ENCODE measurements around the gene ACOX2. TPM values are rescaled to one million over a fixed set of nuclear protein-coding genes. Genes with fewer than 3 reads are reported as not detected.

ACOX2 gene
- total RNA-seq, 3 donors from 2014 or later (not counting 1 experiment from before 2014, with no cell fraction given): not detected

DNA sequence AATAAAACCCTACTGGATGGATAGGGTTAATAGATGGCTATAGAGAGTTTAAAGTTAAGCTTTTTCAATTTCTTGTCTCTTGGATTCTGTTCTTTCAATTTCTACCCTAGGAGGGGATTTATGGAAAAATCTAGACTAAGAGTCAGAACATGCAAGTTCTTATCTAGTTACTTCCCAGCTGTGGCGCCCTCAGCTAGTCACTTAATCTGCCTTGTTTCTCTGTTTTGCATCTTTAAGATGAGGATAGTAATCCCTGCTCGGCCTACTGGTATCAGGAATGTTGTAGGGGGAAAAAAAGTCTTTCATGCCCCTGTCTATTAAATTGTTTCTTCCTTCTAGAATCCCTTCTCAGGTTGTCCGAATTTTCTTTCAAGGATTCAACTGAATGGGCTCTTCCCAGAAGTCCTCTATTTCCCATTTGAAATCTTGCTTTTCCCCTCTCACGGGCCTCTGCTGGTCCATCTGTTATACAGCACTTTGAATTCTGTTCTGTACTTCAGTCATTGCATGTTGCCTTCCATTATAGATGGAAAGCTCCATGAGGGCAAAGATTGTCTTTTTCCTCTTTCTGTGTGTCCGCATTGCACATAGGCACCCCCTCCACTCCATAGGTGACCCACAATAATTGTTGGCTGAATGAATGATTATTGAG lies 40.7 kb downstream of the ACOX2 start:
- WGBS (ENCODE audit: insufficient coverage): 100% methylated on average over 4 of the region's 5 CpGs
- H3K27me3 ChIP-seq (ENCODE audit: control insufficient read depth, insufficient read depth, low read length): no peaks in the 10 kb centered on the region

DNA sequence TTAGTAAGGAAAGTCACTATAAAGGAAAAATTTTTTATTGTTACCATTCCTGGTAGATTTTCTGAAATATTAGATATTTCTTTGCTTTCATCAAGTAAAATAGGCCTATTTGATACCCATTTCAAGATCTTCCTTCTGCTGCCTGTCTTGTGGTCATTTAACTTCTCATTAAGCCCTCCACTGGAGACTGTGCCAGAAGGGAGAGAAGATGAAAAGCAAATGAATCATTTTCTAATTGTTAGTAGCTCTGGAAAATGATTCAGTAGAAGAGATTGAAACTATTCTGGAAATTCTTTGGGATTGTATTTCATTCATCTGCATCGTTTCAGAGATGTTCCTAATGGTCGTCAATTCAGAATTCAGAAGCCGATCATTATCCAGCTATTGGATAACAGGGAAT lies 41.9 kb downstream of the ACOX2 start:
- Histone ChIP-seq H3K9me3 (ENCODE audit: control insufficient read depth, insufficient read depth, low read length) (no peaks in the 10 kb centered on the region), H3K27me3 (ENCODE audit: control insufficient read depth, insufficient read depth, low read length) (no peaks in the 10 kb centered on the region), H3K4me1 (ENCODE audit: control insufficient read depth, insufficient read depth, low read length) (peaks cover 17% of the 10 kb centered on the region), H3K4me3 (ENCODE audit: low read length) (no peak overlapping the region), H3K27ac (ENCODE audit: low read length) (no peak overlapping the region), H3K36me3 (ENCODE audit: control insufficient read depth, insufficient read depth, low read length) (no peaks in the 10 kb centered on the region)
- ATAC-seq (no peak), DNase-seq (no peak)
- TF ChIP-seq, protein P1, sequence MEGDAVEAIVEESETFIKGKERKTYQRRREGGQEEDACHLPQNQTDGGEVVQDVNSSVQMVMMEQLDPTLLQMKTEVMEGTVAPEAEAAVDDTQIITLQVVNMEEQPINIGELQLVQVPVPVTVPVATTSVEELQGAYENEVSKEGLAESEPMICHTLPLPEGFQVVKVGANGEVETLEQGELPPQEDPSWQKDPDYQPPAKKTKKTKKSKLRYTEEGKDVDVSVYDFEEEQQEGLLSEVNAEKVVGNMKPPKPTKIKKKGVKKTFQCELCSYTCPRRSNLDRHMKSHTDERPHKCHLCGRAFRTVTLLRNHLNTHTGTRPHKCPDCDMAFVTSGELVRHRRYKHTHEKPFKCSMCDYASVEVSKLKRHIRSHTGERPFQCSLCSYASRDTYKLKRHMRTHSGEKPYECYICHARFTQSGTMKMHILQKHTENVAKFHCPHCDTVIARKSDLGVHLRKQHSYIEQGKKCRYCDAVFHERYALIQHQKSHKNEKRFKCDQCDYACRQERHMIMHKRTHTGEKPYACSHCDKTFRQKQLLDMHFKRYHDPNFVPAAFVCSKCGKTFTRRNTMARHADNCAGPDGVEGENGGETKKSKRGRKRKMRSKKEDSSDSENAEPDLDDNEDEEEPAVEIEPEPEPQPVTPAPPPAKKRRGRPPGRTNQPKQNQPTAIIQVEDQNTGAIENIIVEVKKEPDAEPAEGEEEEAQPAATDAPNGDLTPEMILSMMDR (IDR thresholded peaks at IDR 0.05): no peak
- WGBS (ENCODE audit: insufficient coverage): 97% methylated on average over 3 of the region's 3 CpGs
- Mint-ChIP-seq H3K4me1 (peaks cover 54 to 61% of the 10 kb centered on the region in 2 donors), H3K27ac (no peak overlapping the region), H3K27me3 (ENCODE audit: low read depth in 2 of 2) (no peaks in the 10 kb centered on the region), H3K4me3 (no peak overlapping the region), H3K36me3 (no peaks in the 10 kb centered on the region), H3K9me3 (no peaks in the 10 kb centered on the region)
- intact Hi-C loops (cut with micrococcal nuclease): no loop called here

More for the DNA sequence above, 40.7 kb downstream of the ACOX2 start:
- TF ChIP-seq, protein P1 (IDR thresholded peaks at IDR 0.05): no peak
- intact Hi-C loops (cut with micrococcal nuclease): no loop called here
- peaks cover 51 to 56% of the 10 kb centered on the region in 2 donors for H3K4me1 Mint-ChIP-seq
- DNase-seq: no peak
- no peak overlapping the region for H3K27ac Mint-ChIP-seq
- no peak overlapping the region for H3K4me3 Mint-ChIP-seq
- H3K27me3 Mint-ChIP-seq (ENCODE audit: low read depth in 2 of 2): no peaks in the 10 kb centered on the region
- H3K4me1 ChIP-seq (ENCODE audit: control insufficient read depth, insufficient read depth, low read length): peaks cover 11% of the 10 kb centered on the region
- H3K36me3 Mint-ChIP-seq: peaks cover 5% of the 10 kb centered on the region
- no peak overlapping the region for H3K4me3 ChIP-seq (ENCODE audit: low read length)
- H3K9me3 ChIP-seq (ENCODE audit: control insufficient read depth, insufficient read depth, low read length): no peaks in the 10 kb centered on the region
- no peak overlapping the region for H3K27ac ChIP-seq (ENCODE audit: low read length)
- H3K9me3 Mint-ChIP-seq: no peaks in the 10 kb centered on the region
- no peak for ATAC-seq
- H3K36me3 ChIP-seq (ENCODE audit: control insufficient read depth, insufficient read depth, low read length): peaks cover 5% of the 10 kb centered on the region

DNA sequence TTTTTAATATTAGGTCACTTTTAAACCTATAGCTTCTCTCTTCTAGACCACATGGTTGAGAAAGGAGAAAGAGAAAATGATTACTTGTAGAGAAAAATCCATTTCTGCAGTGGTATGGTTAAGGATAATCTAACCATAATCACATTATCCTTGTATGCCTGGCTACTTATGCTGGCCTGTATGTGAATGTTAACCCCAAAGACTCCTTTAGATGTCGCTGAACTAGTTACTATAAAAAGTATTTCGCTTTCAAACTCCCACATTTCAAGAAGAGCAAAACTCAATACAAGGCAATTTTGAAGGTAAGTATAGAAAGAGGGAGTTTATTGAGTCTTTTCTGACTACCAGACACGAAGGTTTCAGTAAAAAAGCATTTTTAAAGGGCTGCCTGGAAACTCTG lies 42.9 kb downstream of the ACOX2 start:
- no peak for DNase-seq
- H3K4me3 Mint-ChIP-seq: peak overlapping the region; percentile 94
- Histone ChIP-seq H3K9me3 (ENCODE audit: control insufficient read depth, insufficient read depth, low read length) (no peaks in the 10 kb centered on the region), H3K4me1 (ENCODE audit: control insufficient read depth, insufficient read depth, low read length) (peaks cover 17% of the 10 kb centered on the region), H3K27ac (ENCODE audit: low read length) (no peak overlapping the region), H3K27me3 (ENCODE audit: control insufficient read depth, insufficient read depth, low read length) (no peaks in the 10 kb centered on the region), H3K36me3 (ENCODE audit: control insufficient read depth, insufficient read depth, low read length) (no peaks in the 10 kb centered on the region), H3K4me3 (ENCODE audit: low read length) (no peak overlapping the region)
- TF ChIP-seq, protein P1 (IDR thresholded peaks at IDR 0.05): no peak
- no peaks in the 10 kb centered on the region for H3K27me3 Mint-ChIP-seq (ENCODE audit: low read depth in 2 of 2)
- 83% methylated on average over 1 of the region's 3 CpGs for WGBS (ENCODE audit: insufficient coverage)
- H3K36me3 Mint-ChIP-seq: no peaks in the 10 kb centered on the region
- ATAC-seq: no peak
- no peaks in the 10 kb centered on the region for H3K9me3 Mint-ChIP-seq
- intact Hi-C loops (cut with micrococcal nuclease): no loop called here
- peaks cover 54 to 57% of the 10 kb centered on the region in 2 donors for H3K4me1 Mint-ChIP-seq
- no peak overlapping the region for H3K27ac Mint-ChIP-seq

DNA sequence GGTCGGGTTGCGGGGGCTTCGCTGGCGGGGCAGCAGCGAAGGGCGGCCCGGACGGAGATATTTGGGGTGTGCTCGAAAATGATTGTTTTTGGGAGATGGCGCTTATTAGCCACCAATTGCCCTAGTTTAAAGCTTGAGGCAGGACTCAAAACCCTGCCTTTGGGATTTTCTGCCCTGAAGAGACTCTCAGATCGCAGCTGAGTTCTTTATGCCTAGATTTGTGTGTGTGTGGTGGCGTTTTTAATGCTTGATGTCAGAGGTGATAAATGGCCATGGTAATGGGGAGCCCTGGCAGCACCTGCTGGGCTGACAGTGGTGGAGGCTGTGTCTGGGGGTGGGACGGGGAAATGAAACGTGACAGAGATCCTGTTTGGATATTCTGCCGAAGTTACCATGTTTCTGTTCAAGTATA lies 44.5 kb downstream of the ACOX2 start:
- peak overlapping the region; percentile 94 for H3K4me3 Mint-ChIP-seq
- Histone ChIP-seq H3K36me3 (ENCODE audit: control insufficient read depth, insufficient read depth, low read length) (no peaks in the 10 kb centered on the region), H3K4me3 (ENCODE audit: low read length) (peak overlapping the region; percentile 72), H3K9me3 (ENCODE audit: control insufficient read depth, insufficient read depth, low read length) (no peaks in the 10 kb centered on the region), H3K4me1 (ENCODE audit: control insufficient read depth, insufficient read depth, low read length) (peaks cover 19% of the 10 kb centered on the region), H3K27me3 (ENCODE audit: control insufficient read depth, insufficient read depth, low read length) (no peaks in the 10 kb centered on the region), H3K27ac (ENCODE audit: low read length) (peak overlapping the region; percentile 23)
- under 1% methylated on average over 15 of the region's 15 CpGs for WGBS (ENCODE audit: insufficient coverage)
- peaks cover 0 to 6% of the 10 kb centered on the region in 2 donors for H3K27me3 Mint-ChIP-seq (ENCODE audit: low read depth in 2 of 2)
- peaks cover 51 to 57% of the 10 kb centered on the region in 2 donors for H3K4me1 Mint-ChIP-seq
- TF ChIP-seq, protein P1 (IDR thresholded peaks at IDR 0.05): no peak
- no peak for ATAC-seq
- H3K27ac Mint-ChIP-seq: peak overlapping the region; percentile 68 to 87
- no peaks in the 10 kb centered on the region for H3K9me3 Mint-ChIP-seq
- intact Hi-C loops (cut with micrococcal nuclease): loop anchor here (1.0 to 2.0 kb wide), 2 partner anchors 22 to 186 kb away; partner anchors contain the start of genes HTD2 and RPP14
- H3K36me3 Mint-ChIP-seq: no peaks in the 10 kb centered on the region
- DNase-seq: peak in 1 of 2 donors; percentile 54

All from natural killer cell (primary cell).